ENCODE data around the gene JAKMIP3. TPM values are rescaled to one million over a fixed set of nuclear protein-coding genes. Genes with fewer than 3 reads are reported as not detected.

Gene JAKMIP3
- total RNA-seq, 1 experiment from 2014 or later: 5.6 TPM

DNA sequence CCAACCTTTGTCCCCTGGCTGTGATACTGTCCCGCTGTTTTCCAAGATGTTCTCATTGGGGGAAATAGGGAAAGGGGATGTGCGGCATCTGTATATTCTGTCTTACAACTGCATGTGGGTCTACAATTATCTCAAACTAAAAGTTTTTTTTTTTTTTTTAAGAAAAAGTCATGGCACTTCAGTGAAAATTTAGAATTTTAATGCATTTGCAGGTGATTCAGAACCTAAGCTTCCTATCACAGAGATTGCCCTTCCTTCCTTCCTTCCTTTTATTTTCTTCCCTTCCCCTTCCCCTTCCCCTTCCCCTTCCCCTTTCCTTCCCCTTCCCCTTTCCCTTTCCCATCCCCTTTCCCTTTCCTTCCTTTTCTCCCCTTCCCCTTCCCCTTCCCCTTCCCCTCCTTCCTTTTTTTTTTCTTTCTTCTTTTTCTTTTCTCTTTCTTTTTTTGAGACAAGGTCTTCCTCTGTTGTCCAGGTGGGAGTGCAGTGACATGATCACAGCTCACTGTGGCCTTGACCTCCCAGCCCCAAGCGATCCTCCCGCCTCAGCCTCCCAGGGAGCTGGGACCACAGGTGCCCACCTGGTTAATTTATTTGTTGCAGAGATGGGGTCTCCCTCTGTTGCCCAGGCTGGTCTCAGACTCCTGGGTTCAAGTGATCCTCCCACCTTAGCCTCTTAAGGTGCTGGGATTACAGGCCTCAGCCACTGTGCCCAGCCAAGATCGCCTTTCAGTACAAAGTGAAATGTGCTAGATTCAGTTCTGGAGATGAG is 32.0 kb downstream of the JAKMIP3 start:
- no peak for DNase-seq
- Histone ChIP-seq H3F3A (ENCODE audit: insufficient read depth, low read depth) (peaks cover 34% of the 10 kb centered on the region), H3K79me2 (ENCODE audit: low read depth) (no peaks in the 10 kb centered on the region), H3K4me2 (no peak overlapping the region), H3K27ac (no peak overlapping the region), H3K9me2 (ENCODE audit: insufficient read depth) (no peaks in the 10 kb centered on the region), H3K36me3 (ENCODE audit: low read depth) (no peaks in the 10 kb centered on the region), H3K4me1 (replicated peaks; ENCODE audit: insufficient read depth) (peaks cover 37% of the 10 kb centered on the region), H4K20me1 (ENCODE audit: insufficient read depth) (no peaks in the 10 kb centered on the region), H3K4me3 (no peak overlapping the region), H2AFZ (no peak overlapping the region), H3K27me3 (ENCODE audit: insufficient read depth, low read depth) (no peaks in the 10 kb centered on the region), H3K9me3 (ENCODE audit: insufficient read depth, low read depth) (no peaks in the 10 kb centered on the region)
- no TSS peak for BruUV-seq (replicated peaks)
- ChIA-PET CTCF (no interaction called here), POLR2A (ENCODE audit: unreplicated experiment) (interaction anchor here (0.6 kb wide), 1 partner anchor 32 kb away, joined by 4 read pairs; the partner anchor contains the start of gene JAKMIP3)
- TF ChIP-seq, protein P1, sequence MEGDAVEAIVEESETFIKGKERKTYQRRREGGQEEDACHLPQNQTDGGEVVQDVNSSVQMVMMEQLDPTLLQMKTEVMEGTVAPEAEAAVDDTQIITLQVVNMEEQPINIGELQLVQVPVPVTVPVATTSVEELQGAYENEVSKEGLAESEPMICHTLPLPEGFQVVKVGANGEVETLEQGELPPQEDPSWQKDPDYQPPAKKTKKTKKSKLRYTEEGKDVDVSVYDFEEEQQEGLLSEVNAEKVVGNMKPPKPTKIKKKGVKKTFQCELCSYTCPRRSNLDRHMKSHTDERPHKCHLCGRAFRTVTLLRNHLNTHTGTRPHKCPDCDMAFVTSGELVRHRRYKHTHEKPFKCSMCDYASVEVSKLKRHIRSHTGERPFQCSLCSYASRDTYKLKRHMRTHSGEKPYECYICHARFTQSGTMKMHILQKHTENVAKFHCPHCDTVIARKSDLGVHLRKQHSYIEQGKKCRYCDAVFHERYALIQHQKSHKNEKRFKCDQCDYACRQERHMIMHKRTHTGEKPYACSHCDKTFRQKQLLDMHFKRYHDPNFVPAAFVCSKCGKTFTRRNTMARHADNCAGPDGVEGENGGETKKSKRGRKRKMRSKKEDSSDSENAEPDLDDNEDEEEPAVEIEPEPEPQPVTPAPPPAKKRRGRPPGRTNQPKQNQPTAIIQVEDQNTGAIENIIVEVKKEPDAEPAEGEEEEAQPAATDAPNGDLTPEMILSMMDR (conservative IDR thresholded peaks at IDR 0.05): no peak
- intact Hi-C loops (cut with micrococcal nuclease; ENCODE audit: unreplicated experiment): loop anchor here (10.0 kb wide), 1 partner anchor 103 kb away; no protein-coding TSS in a partner anchor

DNA sequence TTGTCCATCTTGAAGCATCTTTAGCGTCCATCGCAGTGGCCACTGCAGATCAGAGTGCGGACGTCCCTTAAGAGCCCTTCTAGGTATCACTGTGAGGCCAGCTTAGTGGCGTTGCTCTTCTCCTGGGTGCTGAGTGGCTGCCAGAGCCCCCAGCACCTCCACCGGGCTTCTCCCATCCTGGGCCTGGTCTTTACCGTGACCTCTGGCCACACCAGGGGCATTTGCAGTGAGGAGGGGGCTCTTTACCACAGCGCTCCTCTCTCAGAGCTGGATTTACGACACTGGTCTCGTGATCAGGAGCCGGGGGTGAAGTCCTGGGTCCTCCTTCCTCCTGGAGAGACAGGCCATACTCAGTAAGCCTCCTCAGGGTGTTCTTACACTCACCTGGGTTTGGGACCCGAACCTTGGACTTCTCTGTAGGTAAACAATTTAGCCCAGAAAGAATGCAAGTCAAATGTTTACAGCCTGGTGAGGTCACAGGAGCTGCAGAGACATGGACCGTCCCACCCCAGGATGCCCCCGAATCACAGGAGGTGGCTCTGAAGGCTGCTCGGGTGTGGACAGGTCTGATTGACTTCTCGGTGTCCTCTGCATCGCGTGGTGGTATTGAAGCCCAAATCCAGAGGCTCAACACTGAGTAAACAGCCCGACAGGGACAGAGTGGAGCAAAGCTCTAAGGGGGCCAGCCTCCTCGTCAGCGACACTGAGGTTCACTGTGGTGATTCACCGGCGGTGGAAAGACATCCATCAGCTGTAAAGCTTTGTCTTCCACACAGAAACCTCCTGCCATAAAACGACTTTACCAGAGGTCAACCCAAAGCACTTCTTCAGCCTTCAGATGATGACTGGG is 33.0 kb downstream of the JAKMIP3 start:
- no TSS peak for BruUV-seq (replicated peaks)
- H3K4me3 ChIP-seq: no peak overlapping the region
- H3K27ac ChIP-seq: no peak overlapping the region

DNA sequence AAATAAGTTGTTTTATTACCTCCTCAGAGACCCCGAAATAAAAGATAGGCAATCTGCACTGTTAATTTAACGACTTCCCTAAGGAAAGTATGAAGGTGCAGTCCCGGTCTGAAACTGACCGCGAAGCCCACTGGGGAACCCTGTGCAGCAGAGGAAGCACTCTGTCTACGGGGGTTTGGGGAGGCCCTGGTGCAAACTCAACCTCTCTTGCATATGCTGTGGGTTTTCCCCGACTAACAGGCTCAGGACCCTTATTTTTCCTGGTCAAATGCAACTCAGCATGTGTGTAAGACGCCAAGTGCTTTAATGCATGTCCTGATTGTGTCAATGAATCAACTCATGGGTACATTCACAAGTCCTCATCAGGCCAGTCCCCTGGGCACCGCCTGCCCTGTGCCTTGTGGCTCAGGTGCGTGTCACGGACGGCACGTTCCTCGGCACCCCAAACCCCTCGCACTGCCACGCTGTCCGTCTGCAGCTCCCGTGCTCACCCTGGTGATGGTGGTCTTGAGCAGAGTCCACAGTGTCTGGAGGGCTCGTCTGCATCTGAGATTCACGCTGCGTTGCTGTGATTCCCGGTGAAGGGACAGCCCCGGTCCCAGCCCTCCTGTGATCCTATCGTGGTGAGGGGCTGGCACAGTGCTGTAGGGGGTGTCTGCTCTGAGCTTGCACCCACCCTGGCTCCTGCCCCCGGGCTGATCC is 33.8 kb downstream of the JAKMIP3 start:
- Histone ChIP-seq H3K79me2 (ENCODE audit: low read depth) (no peaks in the 10 kb centered on the region), H3K27ac (no peak overlapping the region), H3K27me3 (ENCODE audit: insufficient read depth, low read depth) (no peaks in the 10 kb centered on the region), H4K20me1 (ENCODE audit: insufficient read depth) (no peaks in the 10 kb centered on the region), H3K4me3 (no peak overlapping the region), H3F3A (ENCODE audit: insufficient read depth, low read depth) (peaks cover 24% of the 10 kb centered on the region), H3K36me3 (ENCODE audit: low read depth) (no peaks in the 10 kb centered on the region), H2AFZ (no peak overlapping the region), H3K9me2 (ENCODE audit: insufficient read depth) (no peaks in the 10 kb centered on the region), H3K4me1 (replicated peaks; ENCODE audit: insufficient read depth) (peaks cover 28% of the 10 kb centered on the region), H3K4me2 (no peak overlapping the region), H3K9me3 (ENCODE audit: insufficient read depth, low read depth) (no peaks in the 10 kb centered on the region)
- no peak for TF ChIP-seq EZH2 (IDR thresholded peaks at IDR 0.05; ENCODE audit: low read depth)
- TF ChIP-seq, protein P1 (conservative IDR thresholded peaks at IDR 0.05): no peak
- intact Hi-C loops (cut with micrococcal nuclease; ENCODE audit: unreplicated experiment): loop anchor here (10.0 kb wide), 1 partner anchor 105 kb away; no protein-coding TSS in a partner anchor
- ChIA-PET POLR2A (ENCODE audit: unreplicated experiment) (no interaction called here), CTCF (no interaction called here)
- no peak for DNase-seq
- BruUV-seq (replicated peaks): no TSS peak

More for the DNA sequence above, 33.0 kb downstream of the JAKMIP3 start:
- Histone ChIP-seq H3K27me3 (ENCODE audit: insufficient read depth, low read depth) (no peaks in the 10 kb centered on the region), H4K20me1 (ENCODE audit: insufficient read depth) (no peaks in the 10 kb centered on the region), H2AFZ (no peak overlapping the region), H3K4me2 (no peak overlapping the region), H3K9me3 (ENCODE audit: insufficient read depth, low read depth) (no peaks in the 10 kb centered on the region), H3F3A (ENCODE audit: insufficient read depth, low read depth) (peaks cover 31% of the 10 kb centered on the region), H3K79me2 (ENCODE audit: low read depth) (no peaks in the 10 kb centered on the region), H3K36me3 (ENCODE audit: low read depth) (no peaks in the 10 kb centered on the region), H3K9me2 (ENCODE audit: insufficient read depth) (no peaks in the 10 kb centered on the region), H3K4me1 (replicated peaks; ENCODE audit: insufficient read depth) (peaks cover 36% of the 10 kb centered on the region)
- POLR2A ChIA-PET (ENCODE audit: unreplicated experiment): interaction anchor here (0.6 kb wide), 1 partner anchor 33 kb away, joined by 4 read pairs; the partner anchor contains the start of gene JAKMIP3
- no peak for TF ChIP-seq EZH2 (IDR thresholded peaks at IDR 0.05; ENCODE audit: low read depth)
- TF ChIP-seq, protein P1 (conservative IDR thresholded peaks at IDR 0.05): no peak
- CTCF ChIA-PET: no interaction called here
- intact Hi-C loops (cut with micrococcal nuclease; ENCODE audit: unreplicated experiment): loop anchor here (10.0 kb wide), 1 partner anchor 104 kb away; no protein-coding TSS in a partner anchor
- no peak for DNase-seq
